ENCODE results near the gene RPRD1A.

DNA sequence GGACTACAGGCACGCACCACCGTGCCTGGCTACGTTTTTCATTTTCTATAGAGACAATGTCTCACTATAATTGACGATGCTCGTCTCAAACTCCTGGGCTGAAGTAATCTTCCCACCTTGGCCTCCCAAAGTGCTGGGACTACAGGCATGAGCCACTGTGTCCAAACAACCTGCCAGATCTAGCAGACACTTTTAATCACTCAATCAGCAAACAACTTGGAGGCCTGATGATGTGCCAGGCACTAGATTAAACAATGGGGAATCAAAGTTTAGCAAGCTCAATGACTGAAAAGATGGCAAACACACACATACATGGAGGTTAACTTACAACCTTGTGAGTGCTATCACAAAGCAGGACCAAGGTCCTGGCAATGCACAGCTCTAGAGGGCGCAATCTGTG, 124.7 kb downstream of the RPRD1A start:
- no peak for TF ChIP-seq POLR2A (IDR thresholded peaks at IDR 0.05)
- TF ChIP-seq, protein P1, sequence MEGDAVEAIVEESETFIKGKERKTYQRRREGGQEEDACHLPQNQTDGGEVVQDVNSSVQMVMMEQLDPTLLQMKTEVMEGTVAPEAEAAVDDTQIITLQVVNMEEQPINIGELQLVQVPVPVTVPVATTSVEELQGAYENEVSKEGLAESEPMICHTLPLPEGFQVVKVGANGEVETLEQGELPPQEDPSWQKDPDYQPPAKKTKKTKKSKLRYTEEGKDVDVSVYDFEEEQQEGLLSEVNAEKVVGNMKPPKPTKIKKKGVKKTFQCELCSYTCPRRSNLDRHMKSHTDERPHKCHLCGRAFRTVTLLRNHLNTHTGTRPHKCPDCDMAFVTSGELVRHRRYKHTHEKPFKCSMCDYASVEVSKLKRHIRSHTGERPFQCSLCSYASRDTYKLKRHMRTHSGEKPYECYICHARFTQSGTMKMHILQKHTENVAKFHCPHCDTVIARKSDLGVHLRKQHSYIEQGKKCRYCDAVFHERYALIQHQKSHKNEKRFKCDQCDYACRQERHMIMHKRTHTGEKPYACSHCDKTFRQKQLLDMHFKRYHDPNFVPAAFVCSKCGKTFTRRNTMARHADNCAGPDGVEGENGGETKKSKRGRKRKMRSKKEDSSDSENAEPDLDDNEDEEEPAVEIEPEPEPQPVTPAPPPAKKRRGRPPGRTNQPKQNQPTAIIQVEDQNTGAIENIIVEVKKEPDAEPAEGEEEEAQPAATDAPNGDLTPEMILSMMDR (IDR thresholded peaks at IDR 0.05): no peak
- no peak for TF ChIP-seq POLR2AphosphoS5 (IDR thresholded peaks at IDR 0.05; ENCODE audit: insufficient read depth in 1 of 2, low read depth in 1 of 2)

Data from vagina (tissue), 2 donors.